Measurements from ENCODE around the gene RNLS.

GRCh38 chr10:88467835-88468485 is 115.2 kb downstream of the RNLS start:
- TF ChIP-seq PRDM2 (tag by site-specific recombination; IDR thresholded peaks at IDR 0.05; ENCODE audit: borderline replicate concordance), result no peak
- no peak for TF ChIP-seq ZFP37 (tag by site-specific recombination; IDR thresholded peaks at IDR 0.05)
- TF ChIP-seq BCL11A (tag by site-specific recombination; IDR thresholded peaks at IDR 0.05; ENCODE audit: low read depth), result no peak
- TF ChIP-seq TCF7L2 (IDR thresholded peaks at IDR 0.05; ENCODE audit: borderline replicate concordance, low read depth, low read length), result no peak
- TF ChIP-seq ZNF138 (tag by site-specific recombination; IDR thresholded peaks at IDR 0.05; ENCODE audit: borderline replicate concordance), result no peak
